Measurements from ENCODE around the gene TRMT6. TPM values are rescaled to one million over a fixed set of nuclear protein-coding genes. Genes with fewer than 3 reads are reported as not detected.

The TRMT6 gene
- total and polyA plus RNA-seq, 2 donors (not counting 1 experiment from before 2014, with no cell fraction given): 7.8 to 12.5 TPM

- Histone ChIP-seq H3K4me1 (ENCODE audit: control insufficient read depth, extremely low read depth, insufficient read depth, low read length) (peaks cover 3% of the 10 kb centered on the region), H2AFZ (ENCODE audit: low read length) (no peak overlapping the region), H3K9ac (ENCODE audit: insufficient read depth, low read length) (no peak overlapping the region), H3K36me3 (ENCODE audit: control insufficient read depth, insufficient read depth, low read length) (no peaks in the 10 kb centered on the region), H3K27me3 (ENCODE audit: control insufficient read depth, insufficient read depth, low read length) (peaks cover 2% of the 10 kb centered on the region), H3K79me2 (ENCODE audit: control insufficient read depth, insufficient read depth, low read length) (no peaks in the 10 kb centered on the region), H3K9me3 (ENCODE audit: control insufficient read depth, insufficient read depth, low read depth, low read length) (no peaks in the 10 kb centered on the region), H4K20me1 (ENCODE audit: control insufficient read depth, extremely low read depth, insufficient read depth, low read length) (no peaks in the 10 kb centered on the region), H3K4me3 (replicated peaks in 1 of 4; ENCODE audit: control extremely low read depth in 1 of 4, insufficient read depth in 1 of 4, low read depth in 3 of 4, low read length in 4 of 4) (no peak overlapping the region), H3K27ac (ENCODE audit: insufficient read depth, low read length) (no peak overlapping the region), H3K4me2 (ENCODE audit: extremely low read depth, insufficient read depth, low read length) (no peak overlapping the region)
- peak in 1 of 2 donors; percentile 41 for DNase-seq (ENCODE audit: low read depth in 2 of 2)
- TF ChIP-seq, protein P1, sequence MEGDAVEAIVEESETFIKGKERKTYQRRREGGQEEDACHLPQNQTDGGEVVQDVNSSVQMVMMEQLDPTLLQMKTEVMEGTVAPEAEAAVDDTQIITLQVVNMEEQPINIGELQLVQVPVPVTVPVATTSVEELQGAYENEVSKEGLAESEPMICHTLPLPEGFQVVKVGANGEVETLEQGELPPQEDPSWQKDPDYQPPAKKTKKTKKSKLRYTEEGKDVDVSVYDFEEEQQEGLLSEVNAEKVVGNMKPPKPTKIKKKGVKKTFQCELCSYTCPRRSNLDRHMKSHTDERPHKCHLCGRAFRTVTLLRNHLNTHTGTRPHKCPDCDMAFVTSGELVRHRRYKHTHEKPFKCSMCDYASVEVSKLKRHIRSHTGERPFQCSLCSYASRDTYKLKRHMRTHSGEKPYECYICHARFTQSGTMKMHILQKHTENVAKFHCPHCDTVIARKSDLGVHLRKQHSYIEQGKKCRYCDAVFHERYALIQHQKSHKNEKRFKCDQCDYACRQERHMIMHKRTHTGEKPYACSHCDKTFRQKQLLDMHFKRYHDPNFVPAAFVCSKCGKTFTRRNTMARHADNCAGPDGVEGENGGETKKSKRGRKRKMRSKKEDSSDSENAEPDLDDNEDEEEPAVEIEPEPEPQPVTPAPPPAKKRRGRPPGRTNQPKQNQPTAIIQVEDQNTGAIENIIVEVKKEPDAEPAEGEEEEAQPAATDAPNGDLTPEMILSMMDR (conservative IDR thresholded peaks at IDR 0.05 in 1 of 2, IDR thresholded peaks at IDR 0.05 in 1 of 2; ENCODE audit: low read depth in 1 of 2, low read length in 2 of 2): no peak
- TF ChIP-seq EZH2 (IDR thresholded peaks at IDR 0.05; ENCODE audit: low read length, missing control alignments): no peak
Measured at GRCh38 chr20:5908981-5909380, 41.4 kb downstream of the TRMT6 start.

- peaks cover 6% of the 10 kb centered on the region for H3K27me3 ChIP-seq (ENCODE audit: control insufficient read depth, insufficient read depth, low read length)
- no peaks in the 10 kb centered on the region for H3K9me3 ChIP-seq (ENCODE audit: control insufficient read depth, insufficient read depth, low read depth, low read length)
- H2AFZ ChIP-seq (ENCODE audit: low read length): no peak overlapping the region
- TF ChIP-seq, protein P1 (conservative IDR thresholded peaks at IDR 0.05 in 1 of 2, IDR thresholded peaks at IDR 0.05 in 1 of 2; ENCODE audit: low read depth in 1 of 2, low read length in 2 of 2): no peak
- TF ChIP-seq EZH2 (IDR thresholded peaks at IDR 0.05; ENCODE audit: low read length, missing control alignments): no peak
- no peak for DNase-seq (ENCODE audit: low read depth in 2 of 2)
- H3K9ac ChIP-seq (ENCODE audit: insufficient read depth, low read length): no peak overlapping the region
- no peak overlapping the region for H3K4me3 ChIP-seq (replicated peaks in 1 of 4; ENCODE audit: control extremely low read depth in 1 of 4, insufficient read depth in 1 of 4, low read depth in 3 of 4, low read length in 4 of 4)
- H3K36me3 ChIP-seq (ENCODE audit: control insufficient read depth, insufficient read depth, low read length): no peaks in the 10 kb centered on the region
- H3K4me1 ChIP-seq (ENCODE audit: control insufficient read depth, extremely low read depth, insufficient read depth, low read length): no peaks in the 10 kb centered on the region
- no peak overlapping the region for H3K4me2 ChIP-seq (ENCODE audit: extremely low read depth, insufficient read depth, low read length)
- no peaks in the 10 kb centered on the region for H4K20me1 ChIP-seq (ENCODE audit: control insufficient read depth, extremely low read depth, insufficient read depth, low read length)
- H3K27ac ChIP-seq (ENCODE audit: insufficient read depth, low read length): no peak overlapping the region
- no peaks in the 10 kb centered on the region for H3K79me2 ChIP-seq (ENCODE audit: control insufficient read depth, insufficient read depth, low read length)
Measured at GRCh38 chr20:5900908-5901307, 49.4 kb downstream of the TRMT6 start.

- H4K20me1 ChIP-seq (ENCODE audit: control insufficient read depth, extremely low read depth, insufficient read depth, low read length): no peaks in the 10 kb centered on the region
- TF ChIP-seq, protein P1 (conservative IDR thresholded peaks at IDR 0.05 in 1 of 2, IDR thresholded peaks at IDR 0.05 in 1 of 2; ENCODE audit: low read depth in 1 of 2, low read length in 2 of 2): no peak
- no peak for TF ChIP-seq EZH2 (IDR thresholded peaks at IDR 0.05; ENCODE audit: low read length, missing control alignments)
- no peaks in the 10 kb centered on the region for H3K4me1 ChIP-seq (ENCODE audit: control insufficient read depth, extremely low read depth, insufficient read depth, low read length)
- no peaks in the 10 kb centered on the region for H3K36me3 ChIP-seq (ENCODE audit: control insufficient read depth, insufficient read depth, low read length)
- DNase-seq (ENCODE audit: low read depth in 2 of 2): no peak
- H3K4me2 ChIP-seq (ENCODE audit: extremely low read depth, insufficient read depth, low read length): no peak overlapping the region
- H3K4me3 ChIP-seq (replicated peaks in 1 of 4; ENCODE audit: control extremely low read depth in 1 of 4, insufficient read depth in 1 of 4, low read depth in 3 of 4, low read length in 4 of 4): no peak overlapping the region
- H3K79me2 ChIP-seq (ENCODE audit: control insufficient read depth, insufficient read depth, low read length): no peaks in the 10 kb centered on the region
- no peak overlapping the region for H3K9ac ChIP-seq (ENCODE audit: insufficient read depth, low read length)
- H3K27me3 ChIP-seq (ENCODE audit: control insufficient read depth, insufficient read depth, low read length): peaks cover 6% of the 10 kb centered on the region
- no peak overlapping the region for H3K27ac ChIP-seq (ENCODE audit: insufficient read depth, low read length)
- H2AFZ ChIP-seq (ENCODE audit: low read length): no peak overlapping the region
- H3K9me3 ChIP-seq (ENCODE audit: control insufficient read depth, insufficient read depth, low read depth, low read length): no peaks in the 10 kb centered on the region
Measured at GRCh38 chr20:5899444-5899843, 50.9 kb downstream of the TRMT6 start.

Data from fibroblast of lung (primary cell).